HG03108 (cell line): ENCODE results near the gene HEPACAM.

ENCODE experiments used
- ATAC-seq: cut with Tn5 transposase; IDR thresholded peaks from one replicate; pipeline ENCODE4 v1.9.1; 2021; ENCODE audit warnings: moderate library complexity; ENCODE audit not compliant: unreplicated experiment

HEPACAM gene

GRCh38 chr11:124886978-124887666, 48.7 kb downstream of the HEPACAM start:
- ATAC-seq = no peak

- ATAC-seq = no peak
These were observed 49.4 kb downstream of the HEPACAM start for GRCh38 chr11:124886476-124886875.

- ATAC-seq = no peak
These were observed 50.9 kb downstream of the HEPACAM start for GRCh38 chr11:124884869-124885479.

GRCh38 chr11:124884340-124884739, 51.5 kb downstream of the HEPACAM start:
- ATAC-seq = no peak

GRCh38 chr11:124882339-124883071, 53.3 kb downstream of the HEPACAM start:
- ATAC-seq = no peak

GRCh38 chr11:124880958-124881357, 54.9 kb downstream of the HEPACAM start:
- no peak for ATAC-seq

- ATAC-seq = no peak
These were observed 55.6 kb downstream of the HEPACAM start for GRCh38 chr11:124880290-124880611.

GRCh38 chr11:124879493-124880289, 56.2 kb downstream of the HEPACAM start:
- no peak for ATAC-seq

GRCh38 chr11:124878759-124879492, 56.9 kb downstream of the HEPACAM start:
- ATAC-seq = no peak

GRCh38 chr11:124877910-124878758, 57.7 kb downstream of the HEPACAM start:
- no peak for ATAC-seq

- ATAC-seq = no peak
These were observed 58.3 kb downstream of the HEPACAM start for GRCh38 chr11:124877631-124877909.

- ATAC-seq = no peak
These were observed 58.8 kb downstream of the HEPACAM start for GRCh38 chr11:124876818-124877630.

- ATAC-seq = peak; percentile 96
These were observed 59.7 kb downstream of the HEPACAM start for GRCh38 chr11:124875943-124876817.

GRCh38 chr11:124875401-124875800, 60.4 kb downstream of the HEPACAM start:
- no peak for ATAC-seq

- ATAC-seq = no peak
These were observed 61.1 kb downstream of the HEPACAM start for GRCh38 chr11:124874571-124875255.

- no peak for ATAC-seq
These were observed 61.9 kb downstream of the HEPACAM start for GRCh38 chr11:124873951-124874350.

- no peak for ATAC-seq
These were observed 63.1 kb downstream of the HEPACAM start for GRCh38 chr11:124872741-124873140.

GRCh38 chr11:124872280-124872679, 63.6 kb downstream of the HEPACAM start:
- ATAC-seq = no peak
